ENCODE data around the gene PPP1R13B. TPM values are rescaled to one million over a fixed set of nuclear protein-coding genes. Genes with fewer than 3 reads are reported as not detected.
A peak's percentile ranks its signal among the peaks of the same experiment; 100 is the strongest.

The PPP1R13B gene
- total RNA-seq, 1 donor from 2014 or later, result 32.7 TPM

GRCh38 chr14:103815253-103815652 is 32.1 kb downstream of the PPP1R13B start:
- intact Hi-C loops (cut with DNase I), result no loop called here
- no peaks in the 10 kb centered on the region for H3K9me3 ChIP-seq
- no peaks in the 10 kb centered on the region for H3K36me3 ChIP-seq
- no peaks in the 10 kb centered on the region for H3K27me3 ChIP-seq
- peaks cover 0 to 7% of the 10 kb centered on the region in 2 donors for H3K4me1 ChIP-seq
- TF ChIP-seq CTCF (IDR thresholded peaks at IDR 0.05), result no peak
- no peak overlapping the region for H3K4me3 ChIP-seq
- no peak overlapping the region for H3K27ac ChIP-seq
- no peak for DNase-seq (ENCODE audit: low spot score in 2 of 2)

GRCh38 chr14:103811189-103811588 is 36.2 kb downstream of the PPP1R13B start:
- intact Hi-C loops (cut with DNase I), result no loop called here
- H3K27me3 ChIP-seq, result no peaks in the 10 kb centered on the region
- TF ChIP-seq CTCF (IDR thresholded peaks at IDR 0.05), result no peak
- H3K4me3 ChIP-seq, result no peak overlapping the region
- H3K27ac ChIP-seq, result no peak overlapping the region
- DNase-seq (ENCODE audit: low spot score in 2 of 2), result no peak
- no peaks in the 10 kb centered on the region for H3K9me3 ChIP-seq
- no peaks in the 10 kb centered on the region for H3K36me3 ChIP-seq
- no peaks in the 10 kb centered on the region for H3K4me1 ChIP-seq

- Histone ChIP-seq H3K4me3 (no peak overlapping the region), H3K27me3 (no peaks in the 10 kb centered on the region), H3K4me1 (no peaks in the 10 kb centered on the region), H3K9me3 (no peaks in the 10 kb centered on the region), H3K27ac (no peak overlapping the region), H3K36me3 (no peaks in the 10 kb centered on the region)
- TF ChIP-seq CTCF (IDR thresholded peaks at IDR 0.05), result peak; percentile 83 to 86 (median 85)
- peak in 1 of 2 donors; percentile 73 for DNase-seq (ENCODE audit: low spot score in 2 of 2)
- intact Hi-C loops (cut with DNase I), result loop anchor here (1.0 to 5.0 kb wide), 3 partner anchors 38 to 174 kb away; partner anchors contain the start of gene PPP1R13B
Measured at GRCh38 chr14:103808403-103809001, 38.9 kb downstream of the PPP1R13B start.

- Histone ChIP-seq H3K4me3 (no peak overlapping the region), H3K4me1 (no peaks in the 10 kb centered on the region), H3K9me3 (no peaks in the 10 kb centered on the region), H3K27ac (no peak overlapping the region), H3K27me3 (no peaks in the 10 kb centered on the region), H3K36me3 (no peaks in the 10 kb centered on the region)
- DNase-seq (ENCODE audit: low spot score in 2 of 2), result no peak
- intact Hi-C loops (cut with DNase I), result loop anchor here (5.0 kb wide), 1 partner anchor 175 kb away; no protein-coding TSS in a partner anchor
- no peak for TF ChIP-seq CTCF (IDR thresholded peaks at IDR 0.05)
Measured at GRCh38 chr14:103806805-103807204, 40.6 kb downstream of the PPP1R13B start.

GRCh38 chr14:103805708-103806107 is 41.7 kb downstream of the PPP1R13B start:
- DNase-seq (ENCODE audit: low spot score in 2 of 2), result no peak
- intact Hi-C loops (cut with DNase I), result loop anchor here (5.0 kb wide), 1 partner anchor 177 kb away; no protein-coding TSS in a partner anchor
- TF ChIP-seq CTCF (IDR thresholded peaks at IDR 0.05), result no peak
- Histone ChIP-seq H3K27me3 (no peaks in the 10 kb centered on the region), H3K4me3 (no peak overlapping the region), H3K27ac (no peak overlapping the region), H3K4me1 (no peaks in the 10 kb centered on the region), H3K36me3 (no peaks in the 10 kb centered on the region), H3K9me3 (no peaks in the 10 kb centered on the region)

Measured in ascending aorta (tissue), 2 donors.